Amniotic stem cell (primary cell): ENCODE results near the gene DYRK1B.

Experiments used
- DNase-seq: peaks from one replicate; lab custom pipeline; 2025; lab: John Stamatoyannopoulos, UW

The DYRK1B gene

GRCh38 chr19:39858541-39858940, 24.6 kb upstream of the DYRK1B start:
- DNase-seq = no peak

DNA sequence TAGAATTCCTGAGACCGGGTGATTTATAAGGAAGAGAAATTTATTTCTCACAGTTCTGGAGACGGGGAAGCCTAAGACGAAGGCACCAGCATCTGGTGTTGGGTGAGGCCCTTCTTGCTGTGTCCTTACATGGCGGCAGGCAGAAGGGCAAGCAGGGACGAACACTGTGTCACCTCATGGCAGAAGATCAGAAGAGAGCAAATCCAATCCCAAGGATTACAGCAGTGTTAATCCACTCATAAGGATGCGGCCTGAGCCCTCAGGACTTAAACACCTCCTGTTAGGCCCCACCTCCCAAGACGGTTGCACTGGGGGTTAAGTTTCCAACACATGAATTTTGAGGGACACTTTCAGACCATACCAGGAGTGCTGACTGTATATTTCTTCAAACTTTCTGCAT, 18.9 kb upstream of the DYRK1B start:
- DNase-seq = no peak

DNA sequence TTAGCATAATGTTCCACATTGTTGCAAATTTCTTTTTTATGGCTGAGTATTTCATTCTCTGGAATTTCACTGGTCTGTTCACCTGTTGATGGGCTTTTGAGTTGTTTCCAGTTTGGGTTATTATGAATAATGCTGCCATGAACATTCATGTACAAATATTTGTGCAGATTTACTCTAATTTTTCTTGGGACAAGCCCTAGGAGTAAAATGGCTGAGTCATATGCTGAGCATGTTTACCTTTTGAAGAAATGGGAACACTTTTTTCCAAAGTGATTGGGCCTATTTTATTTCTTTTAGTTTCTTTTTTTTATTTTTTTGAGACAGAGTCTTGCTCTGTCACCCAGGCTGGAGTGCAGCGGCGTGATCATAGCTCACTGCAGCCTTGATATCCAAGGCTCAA, 16.9 kb upstream of the DYRK1B start:
- no peak for DNase-seq

GRCh38 chr19:39848392-39848791, 14.4 kb upstream of the DYRK1B start:
- DNase-seq = no peak

GRCh38 chr19:39847525-39847924, 13.6 kb upstream of the DYRK1B start:
- DNase-seq = no peak

DNA sequence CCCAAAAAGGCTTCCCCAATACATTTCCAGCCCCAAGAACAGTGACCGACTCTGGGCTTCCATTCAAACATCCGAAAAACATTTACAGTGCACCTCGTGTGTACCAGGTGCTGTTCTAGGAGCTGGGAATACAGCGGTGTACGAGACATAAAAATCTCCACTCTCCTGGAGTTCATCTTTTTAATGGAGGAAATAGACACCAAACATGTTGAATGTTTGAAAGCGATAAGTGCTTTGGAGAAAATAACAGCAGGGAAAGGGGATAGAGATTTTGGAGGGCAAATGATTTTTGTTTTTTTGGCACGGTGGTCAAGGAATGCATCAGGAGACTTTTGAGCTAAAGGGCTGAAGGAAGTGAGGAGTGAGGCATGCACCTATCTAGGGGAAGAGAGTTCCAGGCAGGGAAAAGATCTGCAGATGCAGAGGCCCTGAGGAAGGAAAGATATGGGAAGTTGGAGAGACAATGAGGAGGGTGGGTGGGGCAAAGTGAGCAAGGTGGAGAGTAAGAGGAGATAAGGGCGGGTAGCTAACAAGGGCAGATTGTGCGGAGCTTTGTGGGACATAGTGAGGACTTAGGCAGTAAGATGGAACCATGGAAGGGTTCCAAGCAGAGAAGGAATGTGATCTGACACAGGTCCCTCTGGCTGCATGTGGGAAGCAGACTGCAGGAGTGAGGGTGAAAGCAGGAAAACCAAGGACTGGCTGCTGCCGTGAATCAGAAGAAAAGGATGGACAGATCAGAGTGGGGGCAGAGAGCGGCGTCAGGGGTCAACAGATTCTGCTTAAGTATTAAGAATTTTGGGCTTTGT, 12.9 kb upstream of the DYRK1B start:
- DNase-seq = no peak

GRCh38 chr19:39845933-39846677, 12.1 kb upstream of the DYRK1B start, which contains the start of gene FBL:
FBL (minus strand) TSS chr19:39846379; CDS start chr19:39846300, 79 bp downstream.
- DNase-seq = peak; percentile 80

DNA sequence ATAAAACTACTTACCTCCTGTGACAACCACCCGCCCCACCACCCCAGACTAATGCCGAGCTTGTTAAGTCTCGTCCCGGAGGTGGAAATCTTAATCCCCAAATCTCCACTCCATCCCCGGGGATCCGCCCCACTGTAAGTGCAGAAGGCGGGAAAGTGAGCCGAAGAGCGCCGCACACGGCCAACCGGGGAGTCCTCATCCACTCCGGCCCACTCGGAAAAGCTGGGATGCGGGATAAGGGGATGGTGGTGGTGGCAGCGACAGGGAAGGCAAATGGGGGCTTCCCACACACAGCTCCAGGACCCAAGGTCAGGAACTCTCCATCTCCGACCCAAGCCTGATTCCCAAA, 11.6 kb upstream of the DYRK1B start:
- no peak for DNase-seq

GRCh38 chr19:39845172-39845571, 11.2 kb upstream of the DYRK1B start:
- DNase-seq = no peak

DNA sequence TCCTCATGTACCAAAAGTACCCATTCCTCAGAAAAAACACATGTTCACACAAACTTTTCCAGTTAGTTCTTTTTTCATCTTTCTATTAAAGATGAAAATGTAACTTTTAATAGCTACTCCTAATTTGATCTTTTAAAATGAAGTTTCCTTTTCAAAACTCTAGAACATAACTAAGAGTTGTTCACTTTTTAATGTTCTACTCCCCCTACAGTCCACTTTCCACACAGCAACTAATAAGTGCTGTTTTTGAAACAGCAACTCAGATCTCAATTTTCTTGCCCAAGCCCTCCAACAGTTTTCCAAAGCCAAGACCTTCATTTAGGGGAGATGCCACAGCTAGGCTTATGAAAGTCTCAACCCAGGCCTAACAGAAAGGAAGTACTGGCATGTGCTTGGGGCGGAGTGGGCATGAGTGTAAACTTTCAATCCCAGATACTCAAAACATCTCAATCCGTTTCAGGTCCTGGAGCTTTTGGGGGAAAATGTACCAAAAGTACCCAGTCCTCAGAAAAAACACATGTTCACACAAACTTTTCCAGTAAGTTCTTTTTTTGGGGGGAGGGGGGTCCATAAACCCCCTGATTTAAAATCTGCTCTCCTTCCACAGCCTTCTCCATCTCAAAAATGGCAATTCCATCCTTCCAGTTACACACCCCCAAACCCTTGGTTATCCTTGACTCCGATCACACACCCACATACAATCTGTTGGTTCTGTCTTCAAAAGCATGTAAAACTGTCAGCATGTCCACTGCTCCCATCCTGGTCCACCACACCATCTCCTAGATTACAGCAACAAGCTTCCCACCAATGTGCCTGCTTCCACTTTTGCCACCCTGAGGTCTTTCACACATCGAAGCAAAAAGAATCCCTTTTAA, 10.2 kb upstream of the DYRK1B start:
- no peak for DNase-seq

GRCh38 chr19:39842693-39843435, 8.9 kb upstream of the DYRK1B start:
- no peak for DNase-seq

- DNase-seq = no peak
These were observed 7.1 kb upstream of the DYRK1B start for GRCh38 chr19:39841041-39841440.

DNA sequence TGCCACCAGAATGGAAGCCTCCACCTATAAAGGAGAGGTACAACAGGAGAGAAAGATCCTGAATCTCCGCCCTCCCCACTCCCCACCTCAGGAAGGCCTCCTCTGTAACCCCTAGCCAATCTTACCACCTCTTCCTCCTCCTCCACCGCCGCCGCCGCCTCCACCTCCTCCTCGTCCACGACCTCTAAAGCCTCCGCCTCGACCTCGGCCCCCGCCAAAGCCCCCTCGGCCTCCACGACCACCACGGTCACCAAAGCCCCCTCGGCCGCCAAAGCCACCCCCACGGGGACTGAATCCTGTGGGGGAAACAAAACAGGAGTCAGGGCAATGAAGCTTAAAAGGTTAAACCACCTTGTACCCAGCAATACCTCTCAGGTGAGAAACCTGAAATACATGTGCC, 6.5 kb upstream of the DYRK1B start:
- DNase-seq = no peak

GRCh38 chr19:39839678-39840327, 5.8 kb upstream of the DYRK1B start:
- no peak for DNase-seq

- no peak for DNase-seq
These were observed 4.6 kb upstream of the DYRK1B start for GRCh38 chr19:39838569-39838968.

DNA sequence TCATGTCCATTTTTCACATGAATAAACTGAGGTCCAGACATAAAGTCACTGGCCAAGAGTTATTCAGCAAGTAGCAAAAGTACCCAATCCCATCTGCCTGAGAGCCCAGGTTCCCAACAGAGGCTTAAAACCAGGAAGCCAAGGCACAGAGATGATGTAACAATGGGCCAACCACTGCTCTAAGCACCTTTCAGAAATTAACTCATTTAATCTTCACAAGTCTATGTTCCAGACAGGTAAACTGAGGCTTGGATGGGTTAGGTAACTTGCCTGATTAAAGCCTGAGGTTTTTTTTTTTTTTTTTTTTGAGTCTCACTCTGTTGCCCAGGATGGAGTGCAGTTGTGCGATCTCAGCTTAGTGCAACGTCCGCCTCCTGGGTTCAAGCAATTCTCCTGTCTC, 4.0 kb upstream of the DYRK1B start:
- no peak for DNase-seq

- no peak for DNase-seq
These were observed 402 bp upstream of the DYRK1B start for GRCh38 chr19:39834287-39834841.

DNA sequence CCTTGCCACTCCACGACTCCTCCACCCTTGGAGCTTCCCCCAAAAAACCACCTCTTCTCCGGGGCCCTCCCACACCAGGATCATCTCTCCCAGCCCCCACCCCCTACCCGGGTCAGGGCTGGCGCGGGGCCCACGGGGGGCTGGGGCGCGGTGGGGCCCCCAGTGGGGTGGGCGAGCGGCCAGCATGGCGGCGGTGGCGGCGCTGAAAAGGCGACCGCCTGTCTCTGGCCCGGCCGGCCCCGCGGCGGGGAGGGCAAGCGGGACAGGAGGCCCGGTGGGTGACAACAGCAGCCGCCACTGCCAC, 850 bp downstream of the DYRK1B start:
- DNase-seq = no peak

DNA sequence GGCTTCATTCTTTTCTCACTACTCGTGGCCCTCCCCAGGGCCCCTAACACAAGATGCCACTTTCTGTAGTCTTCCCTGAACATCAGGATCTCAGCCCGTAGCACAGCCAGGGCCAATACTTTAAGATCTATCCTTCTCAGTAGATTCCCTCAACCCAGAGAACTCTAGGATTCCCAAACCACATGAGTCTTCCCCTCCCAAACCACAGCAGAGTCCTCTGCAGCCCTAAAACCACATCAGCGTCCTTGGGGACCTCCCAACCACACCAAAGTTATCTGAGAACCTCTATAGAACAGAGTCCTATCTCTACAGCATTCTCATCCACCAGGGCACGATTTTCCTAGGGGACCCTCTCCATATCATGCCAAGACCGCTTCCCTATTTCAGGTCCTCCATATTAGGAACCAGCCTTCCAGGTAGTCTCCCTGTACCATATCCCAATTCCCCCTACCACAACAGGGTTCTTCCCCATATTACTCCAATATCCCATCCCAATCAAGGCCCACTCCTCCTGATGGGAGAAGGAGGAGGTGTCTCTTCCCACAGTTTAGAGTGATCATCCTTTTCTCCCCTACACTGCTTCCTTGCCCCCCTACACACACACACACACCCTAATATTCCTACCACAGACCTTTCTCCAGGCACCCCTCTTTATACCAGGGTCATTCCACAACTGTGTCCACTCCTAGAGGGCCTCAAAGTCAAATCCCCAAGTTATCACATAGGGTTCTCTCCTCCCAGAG, 1.4 kb downstream of the DYRK1B start:
- DNase-seq = no peak

GRCh38 chr19:39831679-39832078, 2.3 kb downstream of the DYRK1B start:
- no peak for DNase-seq
